Breast epithelium (tissue), 3 donors: Measurements from ENCODE around the gene MSANTD1.

Source experiments
- POLR2AphosphoS5 ChIP-seq, 3 donors: sonication (generic); formaldehyde crosslinking; IDR thresholded peaks; one replicate each; pipeline ENCODE4 v1.6.1; 2017; ENCODE audit warnings: antibody characterized with exemption in 3 of 3
- TF ChIP-seq, protein P1 (sequence below), 3 donors: fragments of 450-650 bp; IDR thresholded peaks; one replicate each; pipeline ENCODE4 v1.5.1; 2016 to 2017; ENCODE audit warnings: antibody characterized with exemption in 3 of 3, mild to moderate bottlenecking in 3 of 3, moderate library complexity in 3 of 3

DNA sequence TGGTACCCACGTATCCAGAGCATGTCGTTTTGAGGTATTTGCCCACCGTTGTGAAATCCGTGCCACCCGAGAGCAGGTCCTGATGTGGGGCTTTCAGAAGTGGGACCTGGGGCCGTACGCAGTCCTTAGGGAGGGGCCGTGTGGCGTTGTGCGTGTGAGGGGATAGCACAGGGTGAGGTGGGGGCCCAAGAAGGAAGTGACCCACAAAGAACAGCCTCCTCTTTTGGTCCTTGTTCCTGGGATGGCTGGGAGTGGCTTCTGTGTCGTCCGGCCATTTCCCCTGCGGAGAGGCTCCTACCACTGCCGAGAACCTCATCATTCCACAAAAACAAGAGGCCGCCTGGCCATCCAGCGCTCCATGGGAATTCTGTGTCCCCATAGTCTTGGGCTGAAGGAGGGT, 17.0 kb upstream of the MSANTD1 start:
- TF ChIP-seq, protein P1, sequence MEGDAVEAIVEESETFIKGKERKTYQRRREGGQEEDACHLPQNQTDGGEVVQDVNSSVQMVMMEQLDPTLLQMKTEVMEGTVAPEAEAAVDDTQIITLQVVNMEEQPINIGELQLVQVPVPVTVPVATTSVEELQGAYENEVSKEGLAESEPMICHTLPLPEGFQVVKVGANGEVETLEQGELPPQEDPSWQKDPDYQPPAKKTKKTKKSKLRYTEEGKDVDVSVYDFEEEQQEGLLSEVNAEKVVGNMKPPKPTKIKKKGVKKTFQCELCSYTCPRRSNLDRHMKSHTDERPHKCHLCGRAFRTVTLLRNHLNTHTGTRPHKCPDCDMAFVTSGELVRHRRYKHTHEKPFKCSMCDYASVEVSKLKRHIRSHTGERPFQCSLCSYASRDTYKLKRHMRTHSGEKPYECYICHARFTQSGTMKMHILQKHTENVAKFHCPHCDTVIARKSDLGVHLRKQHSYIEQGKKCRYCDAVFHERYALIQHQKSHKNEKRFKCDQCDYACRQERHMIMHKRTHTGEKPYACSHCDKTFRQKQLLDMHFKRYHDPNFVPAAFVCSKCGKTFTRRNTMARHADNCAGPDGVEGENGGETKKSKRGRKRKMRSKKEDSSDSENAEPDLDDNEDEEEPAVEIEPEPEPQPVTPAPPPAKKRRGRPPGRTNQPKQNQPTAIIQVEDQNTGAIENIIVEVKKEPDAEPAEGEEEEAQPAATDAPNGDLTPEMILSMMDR (IDR thresholded peaks at IDR 0.05): no peak
- no peak for TF ChIP-seq POLR2AphosphoS5 (IDR thresholded peaks at IDR 0.05)
